Type B pancreatic cell (in vitro differentiated cells): ENCODE results near the gene NAA40. TPM values are rescaled to one million over a fixed set of nuclear protein-coding genes. Genes with fewer than 3 reads are reported as not detected.
A peak's percentile ranks its signal among the peaks of the same experiment; 100 is the strongest.

Experiments
- DNase-seq: peaks from one replicate; pipeline ENCODE4 v3.0.0; 2021; ENCODE audit warnings: mixed read lengths; ENCODE audit not compliant: unreplicated experiment; ENCODE audit errors: extremely low spot score
- H3K27ac Mint-ChIP-seq: 2 replicates; pipeline ENCODE4 v1.8.0; 2021; ENCODE audit warnings: mild to moderate bottlenecking, mixed read lengths
- H3K27me3 Mint-ChIP-seq: 2 replicates; pipeline ENCODE4 v1.8.0; 2021; ENCODE audit warnings: mixed read lengths
- H3K36me3 Mint-ChIP-seq: 2 replicates; pipeline ENCODE4 v1.8.0; 2021; ENCODE audit warnings: mixed read lengths
- H3K4me1 Mint-ChIP-seq: one replicate; pipeline ENCODE4 v1.8.0; 2021; ENCODE audit warnings: mixed read lengths; ENCODE audit not compliant: unreplicated experiment
- H3K4me3 Mint-ChIP-seq: 2 replicates; pipeline ENCODE4 v1.8.0; 2021; ENCODE audit warnings: mild to moderate bottlenecking, mixed read lengths
- H3K9me3 Mint-ChIP-seq: 2 replicates; pipeline ENCODE4 v1.8.0; 2021; ENCODE audit warnings: mixed read lengths
- CTCF ChIP-seq: fragments of 200-600 bp; sonication (generic); conservative IDR thresholded peaks from 2 replicates; pipeline ENCODE4 v1.5.0; 2021; ENCODE audit warnings: antibody characterized with exemption, mild to moderate bottlenecking
- total RNA-seq: library from RNA; stranded (reverse); gene quantifications from 2 replicates; pipeline ENCODE4 v1.2.1, GENCODE V29; 2021; ENCODE audit warnings: low replicate concordance

NAA40 gene
- total RNA-seq, 1 donor from 2014 or later = 51.2 TPM

- peaks cover 6% of the 10 kb centered on the region for H3K36me3 Mint-ChIP-seq
- no peak for TF ChIP-seq CTCF
- no peak overlapping the region for H3K27ac Mint-ChIP-seq
- no peak for DNase-seq
- no peaks in the 10 kb centered on the region for H3K27me3 Mint-ChIP-seq
- H3K4me3 Mint-ChIP-seq = no peak overlapping the region
- no peaks in the 10 kb centered on the region for H3K9me3 Mint-ChIP-seq
- peaks cover 6% of the 10 kb centered on the region for H3K4me1 Mint-ChIP-seq
Measured at GRCh38 chr11:63912678-63913077, 26.1 kb upstream of the NAA40 start.

DNA sequence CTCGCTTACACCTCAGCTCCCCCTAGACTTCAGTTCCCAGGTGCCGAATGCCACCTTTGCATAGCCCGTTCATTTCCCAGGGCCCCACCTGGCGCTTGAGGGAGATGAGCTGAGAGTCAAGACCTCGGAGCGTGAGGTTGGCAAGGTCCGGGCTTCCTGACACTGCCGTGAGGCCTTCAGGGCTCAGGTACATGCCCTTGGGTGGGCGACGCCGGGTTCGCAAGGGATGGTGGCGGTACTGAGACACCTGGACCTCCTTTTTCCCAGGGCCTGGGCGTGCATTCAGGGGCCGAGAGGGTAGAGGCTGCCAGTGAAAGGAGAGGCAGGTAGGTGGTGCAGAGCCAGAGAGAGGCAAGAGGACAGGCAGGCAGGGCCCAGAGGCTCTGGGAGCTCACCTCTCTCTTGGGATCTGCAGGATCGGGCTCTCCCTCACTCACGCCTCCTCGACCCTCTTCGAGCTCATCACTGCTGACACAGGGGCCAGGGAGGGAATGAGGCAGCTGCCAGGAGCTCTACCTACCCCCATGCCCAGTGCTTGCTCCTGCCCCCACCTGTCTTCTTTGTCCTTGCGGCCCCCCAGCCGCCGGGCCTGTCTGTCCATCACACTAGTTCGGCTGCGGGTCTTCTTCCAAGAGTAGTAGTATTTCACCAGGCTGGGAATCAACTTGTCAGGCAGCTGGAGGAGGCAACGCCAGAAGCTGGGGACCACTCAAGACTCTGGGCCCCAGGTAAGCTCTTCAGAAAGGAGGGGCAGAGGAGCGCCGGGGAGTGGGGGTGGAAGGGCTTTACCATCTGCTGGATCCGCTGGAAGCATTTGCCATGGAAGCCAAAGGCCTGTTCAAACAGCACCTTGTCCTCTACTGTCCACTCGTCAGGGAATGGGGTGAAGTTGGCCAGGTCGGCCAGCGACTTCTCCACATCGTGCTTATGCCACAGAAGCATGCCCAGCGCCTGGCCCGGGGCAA, 24.7 kb upstream of the NAA40 start:
- Mint-ChIP-seq H3K27me3 (no peaks in the 10 kb centered on the region), H3K4me1 (peaks cover 12% of the 10 kb centered on the region), H3K9me3 (no peaks in the 10 kb centered on the region), H3K27ac (no peak overlapping the region), H3K4me3 (peak overlapping the region; percentile 67), H3K36me3 (peaks cover 6% of the 10 kb centered on the region)
- no peak for DNase-seq
- TF ChIP-seq CTCF = no peak

DNA sequence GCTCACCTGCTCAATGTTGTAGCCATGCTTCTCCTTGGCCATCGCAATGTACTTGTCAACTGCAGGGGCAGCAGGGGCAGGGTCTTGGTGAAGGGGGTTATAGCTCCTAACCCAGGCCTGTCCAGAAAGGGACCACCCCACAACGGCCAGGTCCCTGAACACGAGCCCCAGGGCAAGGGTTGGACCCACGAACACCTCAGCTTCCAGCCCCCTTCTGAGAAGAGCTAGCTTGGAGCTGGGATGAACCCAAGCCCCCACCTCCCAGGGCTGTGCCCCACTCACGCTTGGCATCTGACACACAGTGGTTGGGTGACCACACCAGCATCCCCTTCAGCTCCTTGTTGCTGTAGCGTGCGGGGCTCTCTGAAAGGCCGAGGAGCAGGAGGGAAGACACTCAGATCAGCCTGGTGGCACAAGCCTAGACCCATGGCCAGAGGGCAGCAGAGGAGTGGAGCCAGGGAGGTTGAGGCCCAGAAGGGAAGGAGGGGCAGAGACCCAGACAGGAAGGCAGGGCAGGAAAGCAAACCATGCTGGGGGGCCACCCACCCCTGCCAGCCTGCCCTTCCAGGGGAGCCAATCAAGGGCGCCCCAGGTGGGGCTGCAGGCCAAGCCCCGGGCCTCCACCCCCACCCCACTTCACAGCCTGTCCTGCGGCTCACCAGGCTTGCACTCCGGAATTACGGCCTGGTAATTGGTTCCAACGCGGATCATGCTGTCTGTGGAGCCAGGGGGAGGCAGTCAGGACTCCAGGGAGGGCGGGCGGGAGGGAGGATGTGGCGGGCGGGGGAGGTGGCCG, 23.7 kb upstream of the NAA40 start:
- Mint-ChIP-seq H3K27me3 (no peaks in the 10 kb centered on the region), H3K27ac (no peak overlapping the region), H3K9me3 (no peaks in the 10 kb centered on the region), H3K36me3 (peaks cover 6% of the 10 kb centered on the region), H3K4me3 (peak overlapping the region; percentile 83), H3K4me1 (peaks cover 12% of the 10 kb centered on the region)
- TF ChIP-seq CTCF = no peak
- no peak for DNase-seq

DNA sequence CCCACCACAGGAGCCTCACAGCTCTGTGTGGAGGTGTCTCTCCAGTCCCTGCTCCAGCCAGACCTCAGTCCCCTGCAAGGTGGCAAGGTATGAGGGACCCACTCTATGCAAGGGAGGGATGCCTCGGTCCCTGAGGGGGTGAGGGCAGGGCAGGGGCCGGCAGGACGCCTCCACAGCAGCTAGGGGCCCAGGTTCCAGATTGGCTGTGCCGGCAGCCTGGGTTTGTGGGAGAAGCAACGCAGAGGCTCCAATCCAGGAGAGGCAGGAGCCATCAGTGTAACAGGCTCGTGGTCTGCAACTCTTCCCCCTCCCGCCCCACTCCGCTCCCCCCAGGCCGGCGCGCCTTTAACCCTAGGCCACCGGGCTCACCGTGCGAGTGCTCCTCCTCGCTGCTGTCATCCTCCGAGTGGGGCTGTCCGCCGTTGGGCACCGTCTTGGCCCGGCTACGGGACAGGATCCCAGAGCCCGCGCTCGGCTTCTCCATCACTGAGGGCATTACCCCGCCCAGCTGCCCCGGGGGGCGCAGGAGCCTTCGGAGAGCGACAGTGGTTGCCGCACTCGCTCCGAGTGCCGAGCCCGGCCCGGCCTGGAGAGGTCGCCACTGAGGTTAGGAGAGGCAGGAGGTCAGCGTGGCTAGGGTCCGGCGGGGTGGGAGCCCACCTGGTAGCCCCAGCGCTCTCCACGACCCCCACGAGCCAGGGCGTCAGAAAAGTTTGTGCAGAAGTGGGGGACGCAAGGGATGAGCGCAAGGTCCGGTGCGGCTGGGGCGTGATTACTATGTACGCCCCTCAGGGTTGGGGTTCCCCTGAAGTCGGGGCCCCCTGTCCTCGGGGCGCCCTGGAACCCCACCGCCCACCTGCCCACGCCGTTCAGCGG, 22.6 kb upstream of the NAA40 start:
- H3K27ac Mint-ChIP-seq = peak overlapping the region; percentile 26
- DNase-seq = no peak
- peak; percentile 80 for TF ChIP-seq CTCF
- peak overlapping the region; percentile 91 for H3K4me3 Mint-ChIP-seq
- peaks cover 12% of the 10 kb centered on the region for H3K4me1 Mint-ChIP-seq
- H3K36me3 Mint-ChIP-seq = peaks cover 6% of the 10 kb centered on the region
- no peaks in the 10 kb centered on the region for H3K9me3 Mint-ChIP-seq
- no peaks in the 10 kb centered on the region for H3K27me3 Mint-ChIP-seq
